ENCODE measurements around the gene NCAPD3. TPM values are rescaled to one million over a fixed set of nuclear protein-coding genes. Genes with fewer than 3 reads are reported as not detected.
A peak's percentile ranks its signal among the peaks of the same experiment; 100 is the strongest.

Gene NCAPD3
- total RNA-seq, 1 donor from 2014 or later: 21.7 TPM

DNA sequence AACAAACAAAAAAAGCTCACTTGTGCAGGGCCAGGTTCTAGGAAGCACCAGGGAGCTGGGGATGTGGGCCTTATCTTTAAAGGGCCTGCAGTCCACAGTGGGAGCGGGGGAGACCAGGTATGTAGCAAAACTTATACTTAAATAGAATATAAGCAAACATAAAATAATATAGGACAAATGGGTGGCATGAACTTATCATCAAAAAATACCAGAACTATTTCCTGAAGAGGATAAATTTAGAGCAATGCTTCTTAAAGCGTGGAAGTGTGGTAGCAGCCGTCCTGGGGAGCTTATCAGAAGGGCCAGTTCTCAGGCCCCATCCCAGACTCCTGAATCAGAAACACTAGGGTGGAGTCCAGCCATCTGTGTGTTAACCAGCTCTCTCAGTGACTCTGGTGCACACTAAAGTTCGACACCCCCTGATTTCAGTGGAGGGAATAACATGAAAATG, 10.0 kb upstream of the NCAPD3 start:
- H3K36me3 Mint-ChIP-seq (ENCODE audit: unreplicated experiment): peaks cover 18% of the 10 kb centered on the region
- no peak overlapping the region for H3K27ac Mint-ChIP-seq (ENCODE audit: unreplicated experiment)
- no peaks in the 10 kb centered on the region for H3K9me3 Mint-ChIP-seq (ENCODE audit: unreplicated experiment)
- no peak overlapping the region for H3K4me3 Mint-ChIP-seq (ENCODE audit: unreplicated experiment)
- H3K4me1 Mint-ChIP-seq (ENCODE audit: unreplicated experiment): peaks cover 8% of the 10 kb centered on the region
- no peaks in the 10 kb centered on the region for H3K27me3 Mint-ChIP-seq (ENCODE audit: unreplicated experiment)
- DNase-seq (ENCODE audit: extremely low spot score, unreplicated experiment): no peak
- TF ChIP-seq, protein P1, sequence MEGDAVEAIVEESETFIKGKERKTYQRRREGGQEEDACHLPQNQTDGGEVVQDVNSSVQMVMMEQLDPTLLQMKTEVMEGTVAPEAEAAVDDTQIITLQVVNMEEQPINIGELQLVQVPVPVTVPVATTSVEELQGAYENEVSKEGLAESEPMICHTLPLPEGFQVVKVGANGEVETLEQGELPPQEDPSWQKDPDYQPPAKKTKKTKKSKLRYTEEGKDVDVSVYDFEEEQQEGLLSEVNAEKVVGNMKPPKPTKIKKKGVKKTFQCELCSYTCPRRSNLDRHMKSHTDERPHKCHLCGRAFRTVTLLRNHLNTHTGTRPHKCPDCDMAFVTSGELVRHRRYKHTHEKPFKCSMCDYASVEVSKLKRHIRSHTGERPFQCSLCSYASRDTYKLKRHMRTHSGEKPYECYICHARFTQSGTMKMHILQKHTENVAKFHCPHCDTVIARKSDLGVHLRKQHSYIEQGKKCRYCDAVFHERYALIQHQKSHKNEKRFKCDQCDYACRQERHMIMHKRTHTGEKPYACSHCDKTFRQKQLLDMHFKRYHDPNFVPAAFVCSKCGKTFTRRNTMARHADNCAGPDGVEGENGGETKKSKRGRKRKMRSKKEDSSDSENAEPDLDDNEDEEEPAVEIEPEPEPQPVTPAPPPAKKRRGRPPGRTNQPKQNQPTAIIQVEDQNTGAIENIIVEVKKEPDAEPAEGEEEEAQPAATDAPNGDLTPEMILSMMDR (IDR thresholded peaks at IDR 0.05): no peak

DNA sequence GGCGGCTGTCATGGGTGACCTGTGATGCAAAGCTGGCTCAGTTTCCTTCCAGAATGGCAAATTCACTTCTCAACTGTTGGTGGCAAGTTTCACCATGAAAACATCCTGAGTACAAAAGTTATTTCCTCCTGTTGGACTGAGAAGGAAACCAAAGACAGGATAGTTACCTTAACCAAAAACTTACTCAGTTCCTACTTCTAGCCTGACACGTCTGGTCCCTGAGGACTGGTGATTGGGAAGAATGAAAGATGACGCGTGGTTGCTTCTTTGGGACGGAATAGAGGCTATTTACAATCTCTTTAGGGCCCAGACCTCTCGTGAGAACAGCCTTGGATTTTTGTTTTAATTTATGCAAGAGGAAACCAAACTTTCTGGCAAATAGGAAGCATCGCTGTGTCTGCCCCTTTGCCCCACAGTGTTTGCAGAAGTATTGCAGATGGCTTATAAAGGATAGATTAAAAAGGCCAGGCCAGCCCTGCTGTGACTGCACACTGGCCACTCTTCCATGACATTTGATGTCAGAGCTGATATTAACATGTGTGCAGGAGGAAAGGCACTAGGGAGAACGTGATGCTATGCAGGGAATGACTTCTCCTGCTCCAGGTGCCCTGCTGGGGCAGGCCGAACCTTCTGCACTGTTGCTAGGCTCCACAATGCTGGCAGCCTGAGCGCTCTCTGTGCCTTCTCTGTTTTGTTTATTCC, 8.3 kb upstream of the NCAPD3 start:
- Mint-ChIP-seq H3K27ac (ENCODE audit: unreplicated experiment) (no peak overlapping the region), H3K4me3 (ENCODE audit: unreplicated experiment) (no peak overlapping the region), H3K9me3 (ENCODE audit: unreplicated experiment) (no peaks in the 10 kb centered on the region), H3K36me3 (ENCODE audit: unreplicated experiment) (peaks cover 11% of the 10 kb centered on the region), H3K4me1 (ENCODE audit: unreplicated experiment) (peaks cover 14% of the 10 kb centered on the region), H3K27me3 (ENCODE audit: unreplicated experiment) (no peaks in the 10 kb centered on the region)
- TF ChIP-seq, protein P1 (IDR thresholded peaks at IDR 0.05): no peak
- no peak for DNase-seq (ENCODE audit: extremely low spot score, unreplicated experiment)

DNA sequence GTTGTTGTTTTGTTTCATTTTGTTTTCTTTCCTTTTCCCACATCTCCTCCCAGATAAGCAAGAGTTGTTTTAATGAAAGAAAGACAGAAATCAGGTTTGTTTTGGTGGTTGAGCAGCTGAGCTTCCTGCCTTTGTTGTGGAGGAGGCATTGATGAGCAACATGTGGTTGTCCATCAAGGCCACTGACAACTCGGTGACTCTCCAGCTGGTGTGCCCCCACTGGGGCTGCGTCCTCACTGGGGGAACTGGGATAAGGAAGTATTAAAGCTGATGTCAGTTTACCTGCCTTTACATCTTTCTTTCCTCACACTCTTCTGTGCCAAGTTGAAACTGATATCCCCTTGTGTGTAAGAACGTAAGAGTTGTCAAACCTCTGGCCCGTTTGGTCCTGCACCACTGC, 6.6 kb upstream of the NCAPD3 start:
- Mint-ChIP-seq H3K36me3 (ENCODE audit: unreplicated experiment) (peaks cover 7% of the 10 kb centered on the region), H3K27me3 (ENCODE audit: unreplicated experiment) (no peaks in the 10 kb centered on the region), H3K9me3 (ENCODE audit: unreplicated experiment) (no peaks in the 10 kb centered on the region), H3K27ac (ENCODE audit: unreplicated experiment) (no peak overlapping the region), H3K4me3 (ENCODE audit: unreplicated experiment) (no peak overlapping the region), H3K4me1 (ENCODE audit: unreplicated experiment) (peaks cover 32% of the 10 kb centered on the region)
- TF ChIP-seq, protein P1 (IDR thresholded peaks at IDR 0.05): no peak
- DNase-seq (ENCODE audit: extremely low spot score, unreplicated experiment): no peak

DNA sequence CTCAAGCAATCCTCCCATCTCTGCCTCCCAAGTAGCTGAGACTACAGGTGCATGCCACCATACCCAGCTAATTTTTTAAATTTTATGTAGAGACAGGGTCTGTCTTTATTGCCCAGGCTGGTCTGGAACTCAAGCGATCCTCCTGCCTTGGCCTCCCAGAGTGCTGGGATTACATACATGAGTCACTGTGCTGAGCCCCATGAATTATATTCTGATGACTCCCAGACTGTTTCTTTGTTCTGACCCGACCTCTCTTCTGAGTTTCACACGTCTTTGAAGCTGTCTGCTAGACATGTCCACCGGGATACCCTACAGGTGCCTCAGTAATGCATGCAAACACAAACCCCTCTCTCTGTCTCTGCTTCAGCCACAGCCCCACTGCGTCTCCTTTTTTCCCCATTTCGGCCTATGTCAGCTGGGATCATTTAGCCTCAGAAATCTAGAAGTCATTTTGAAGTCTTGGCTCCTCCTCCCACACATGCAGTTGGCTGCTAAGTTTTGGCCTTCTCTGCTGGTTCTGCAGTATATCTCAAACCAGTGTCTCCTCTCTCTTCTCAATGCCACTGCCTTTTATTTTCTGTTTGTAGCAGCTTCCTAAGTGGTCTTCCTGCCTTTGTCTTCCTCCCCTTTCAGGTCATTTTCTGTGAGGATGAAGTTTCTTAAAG, 5.5 kb upstream of the NCAPD3 start:
- no peaks in the 10 kb centered on the region for H3K27me3 Mint-ChIP-seq (ENCODE audit: unreplicated experiment)
- DNase-seq (ENCODE audit: extremely low spot score, unreplicated experiment): no peak
- peaks cover 32% of the 10 kb centered on the region for H3K4me1 Mint-ChIP-seq (ENCODE audit: unreplicated experiment)
- peak overlapping the region; percentile 6 for H3K27ac Mint-ChIP-seq (ENCODE audit: unreplicated experiment)
- H3K9me3 Mint-ChIP-seq (ENCODE audit: unreplicated experiment): no peaks in the 10 kb centered on the region
- no peak overlapping the region for H3K4me3 Mint-ChIP-seq (ENCODE audit: unreplicated experiment)
- peaks cover 2% of the 10 kb centered on the region for H3K36me3 Mint-ChIP-seq (ENCODE audit: unreplicated experiment)
- TF ChIP-seq, protein P1 (IDR thresholded peaks at IDR 0.05): no peak

DNA sequence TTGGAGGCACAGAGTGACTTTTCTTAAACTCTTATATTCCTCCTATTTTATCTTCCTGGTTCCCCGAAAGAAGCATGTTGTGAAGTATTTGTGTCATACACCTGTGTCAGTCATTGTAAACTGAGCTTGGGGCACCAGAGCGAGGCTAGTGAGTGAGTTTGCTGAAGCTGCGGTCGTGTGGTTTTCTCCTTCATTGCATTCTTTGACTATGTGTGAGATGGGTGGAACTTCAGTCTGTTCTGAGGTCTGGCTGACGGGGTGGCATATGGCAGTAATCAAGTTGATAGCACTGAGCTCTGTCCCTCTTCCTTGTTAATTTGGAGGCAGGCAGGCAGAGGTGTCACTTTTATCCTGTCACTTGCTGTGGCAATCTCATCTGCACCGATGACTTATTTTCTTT, 4.9 kb upstream of the NCAPD3 start:
- TF ChIP-seq, protein P1 (IDR thresholded peaks at IDR 0.05): no peak
- no peak overlapping the region for H3K4me3 Mint-ChIP-seq (ENCODE audit: unreplicated experiment)
- H3K9me3 Mint-ChIP-seq (ENCODE audit: unreplicated experiment): no peaks in the 10 kb centered on the region
- H3K27me3 Mint-ChIP-seq (ENCODE audit: unreplicated experiment): no peaks in the 10 kb centered on the region
- peaks cover 34% of the 10 kb centered on the region for H3K4me1 Mint-ChIP-seq (ENCODE audit: unreplicated experiment)
- peak overlapping the region; percentile 28 for H3K27ac Mint-ChIP-seq (ENCODE audit: unreplicated experiment)
- peaks cover 2% of the 10 kb centered on the region for H3K36me3 Mint-ChIP-seq (ENCODE audit: unreplicated experiment)
- DNase-seq (ENCODE audit: extremely low spot score, unreplicated experiment): no peak
